Hippocampal formation (tissue), 2 donors: Measurements from ENCODE around the gene SF3A1.
"Not testable (repeated sequence)": the region's sequence is repeated elsewhere in the genome, so short reads cannot be mapped to it uniquely, and the experiment has no call there.

Source experiments
- DNase-seq, 2 donors: peaks; one replicate each; lab custom pipeline; 2025; lab: John Stamatoyannopoulos, UW

The SF3A1 gene

GRCh38 chr22:30356449-30357235 lies at the start of gene SF3A1, which contains the start of gene CCDC157:
Gene SF3A1 (minus strand): TSS chr22:30356894. CDS start chr22:30356792, 102 bp downstream.
Gene CCDC157 (plus strand): TSS chr22:30357007. CDS start chr22:30366001, 8,994 bp downstream.
- peak; percentile 86 to 89 for DNase-seq

GRCh38 chr22:30406400-30406799 lies 49.7 kb upstream of the SF3A1 start:
- no peak for DNase-seq

- DNase-seq, result no peak
Observed at GRCh38 chr22:30405731-30406130, 49.0 kb upstream of the SF3A1 start.

GRCh38 chr22:30404307-30404706 lies 47.6 kb upstream of the SF3A1 start:
- no peak for DNase-seq

- not testable (repeated sequence) for DNase-seq
Observed at GRCh38 chr22:30402766-30403104, 46.0 kb upstream of the SF3A1 start.

- no peak for DNase-seq
Observed at GRCh38 chr22:30402028-30402765, 45.5 kb upstream of the SF3A1 start.

- DNase-seq, result not testable (repeated sequence)
Observed at GRCh38 chr22:30401024-30401423, 44.3 kb upstream of the SF3A1 start.

GRCh38 chr22:30400159-30400558 lies 43.5 kb upstream of the SF3A1 start:
- DNase-seq, result no peak

- no peak for DNase-seq
Observed at GRCh38 chr22:30399718-30400117, 43.0 kb upstream of the SF3A1 start.

GRCh38 chr22:30398685-30399680 lies 42.3 kb upstream of the SF3A1 start:
- no peak for DNase-seq

GRCh38 chr22:30397656-30398635 lies 41.3 kb upstream of the SF3A1 start:
- DNase-seq, result no peak

GRCh38 chr22:30396871-30397655 lies 40.4 kb upstream of the SF3A1 start, which contains the start of gene SEC14L2:
Gene SEC14L2 (plus strand): TSS chr22:30397018. CDS start chr22:30397117, 99 bp downstream.
- peak; percentile 66 to 71 for DNase-seq

- DNase-seq, result no peak
Observed at GRCh38 chr22:30393885-30394284, 37.2 kb upstream of the SF3A1 start.

- DNase-seq, result no peak
Observed at GRCh38 chr22:30393322-30393680, 36.6 kb upstream of the SF3A1 start.

- DNase-seq, result no peak
Observed at GRCh38 chr22:30392661-30393321, 36.1 kb upstream of the SF3A1 start.

- DNase-seq, result peak; percentile 61 to 64
Observed at GRCh38 chr22:30390974-30391691, 34.4 kb upstream of the SF3A1 start.

GRCh38 chr22:30386960-30387827 lies 30.5 kb upstream of the SF3A1 start, which contains the start of gene RNF215:
Gene RNF215 (minus strand): TSS chr22:30387411. CDS start chr22:30387313, 98 bp downstream.
- DNase-seq, result peak; percentile 74 to 76

GRCh38 chr22:30386608-30386959 lies 29.9 kb upstream of the SF3A1 start:
- no peak for DNase-seq
